IPS-15b (cell line): ENCODE data around the gene ALDH16A1.
A peak's percentile ranks its signal among the peaks of the same experiment; 100 is the strongest.
"Not testable (repeated sequence)": the region's sequence is repeated elsewhere in the genome, so short reads cannot be mapped to it uniquely, and the experiment has no call there.

Source experiments
- H3K27me3 ChIP-seq: one replicate; pipeline ENCODE4 v1.6.1; 2013; ENCODE audit warnings: low read length; ENCODE audit not compliant: control insufficient read depth, insufficient read depth
- H3K36me3 ChIP-seq: one replicate; pipeline ENCODE4 v1.6.1; 2013; ENCODE audit warnings: low read length; ENCODE audit not compliant: control insufficient read depth, insufficient read depth
- H3K4me1 ChIP-seq: one replicate; pipeline ENCODE4 v1.6.1; 2013; ENCODE audit warnings: mild to moderate bottlenecking, low read length; ENCODE audit not compliant: control insufficient read depth, insufficient read depth
- H3K4me3 ChIP-seq: one replicate; pipeline ENCODE4 v1.5.1; 2013; ENCODE audit warnings: low read depth, low read length
- H3K9ac ChIP-seq: one replicate; pipeline ENCODE4 v1.6.1; 2013; ENCODE audit warnings: low read depth, mild to moderate bottlenecking, low read length
- H3K9me3 ChIP-seq: one replicate; pipeline ENCODE4 v1.6.1; 2013; ENCODE audit warnings: mild to moderate bottlenecking, low read length; ENCODE audit not compliant: control insufficient read depth, insufficient read depth

ALDH16A1 gene

DNA sequence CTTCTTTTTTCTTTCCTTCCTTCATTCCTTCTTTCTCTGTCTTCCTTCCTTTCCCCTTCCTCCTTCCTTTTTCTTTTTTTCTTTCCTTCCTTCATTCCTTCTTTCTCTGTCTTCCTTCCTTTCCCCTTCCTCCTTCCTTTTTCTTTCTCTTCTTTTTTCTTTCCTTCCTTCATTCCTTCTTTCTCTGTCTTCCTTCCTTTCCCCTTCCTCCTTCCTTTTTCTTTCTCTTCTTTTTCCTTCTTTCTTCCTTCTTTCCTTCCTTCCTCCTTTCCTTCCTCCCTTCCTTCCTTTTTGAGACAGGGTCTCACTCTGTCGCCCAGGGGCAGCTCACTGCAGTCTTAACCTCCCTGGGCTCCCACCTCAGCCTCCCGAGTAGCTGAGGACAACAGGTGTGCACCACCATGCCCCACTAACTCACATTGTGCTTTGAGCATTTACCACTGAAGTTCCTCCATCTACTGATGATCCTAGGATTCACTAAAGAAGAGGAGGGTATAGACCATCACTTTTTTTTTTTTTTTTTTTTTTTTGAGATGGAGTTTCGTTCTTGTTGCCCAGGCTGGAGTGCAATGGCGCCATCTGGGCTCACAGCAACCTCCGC is 8.8 kb upstream of the ALDH16A1 start:
- H3K9me3 ChIP-seq = not testable (repeated sequence)

DNA sequence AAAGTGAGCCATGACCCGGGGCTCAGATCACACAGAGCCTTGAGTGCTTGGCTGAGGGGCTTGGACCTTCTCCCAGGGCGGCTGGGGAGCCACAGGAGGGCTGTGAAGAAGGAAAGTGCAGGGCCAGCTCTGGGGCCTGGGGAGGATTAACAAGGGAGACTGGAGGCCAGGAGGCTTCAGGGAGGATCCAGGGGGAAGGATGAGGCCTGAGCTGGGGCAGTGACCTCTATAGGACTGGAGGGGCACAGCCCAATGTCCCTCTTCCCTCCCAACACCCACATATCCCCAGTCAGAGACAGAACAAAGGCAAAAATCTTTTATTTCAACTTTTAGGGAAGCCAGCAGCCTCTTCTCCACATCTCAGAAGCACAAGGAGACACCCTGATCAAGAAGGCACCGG is 7.0 kb upstream of the ALDH16A1 start:
- peaks cover 20% of the 10 kb centered on the region for H3K36me3 ChIP-seq
- H3K4me3 ChIP-seq = no peak overlapping the region
- H3K9me3 ChIP-seq = no peaks in the 10 kb centered on the region
- peaks cover 8% of the 10 kb centered on the region for H3K4me1 ChIP-seq
- no peak overlapping the region for H3K9ac ChIP-seq
- peaks cover 4% of the 10 kb centered on the region for H3K27me3 ChIP-seq

More for the DNA sequence above, 8.8 kb upstream of the ALDH16A1 start:
- Histone ChIP-seq H3K27me3 (peaks cover 22% of the 10 kb centered on the region), H3K36me3 (peaks cover 10% of the 10 kb centered on the region)
- H3K4me1 ChIP-seq, H3K4me3 ChIP-seq, H3K9ac ChIP-seq: not testable (repeated sequence)

DNA sequence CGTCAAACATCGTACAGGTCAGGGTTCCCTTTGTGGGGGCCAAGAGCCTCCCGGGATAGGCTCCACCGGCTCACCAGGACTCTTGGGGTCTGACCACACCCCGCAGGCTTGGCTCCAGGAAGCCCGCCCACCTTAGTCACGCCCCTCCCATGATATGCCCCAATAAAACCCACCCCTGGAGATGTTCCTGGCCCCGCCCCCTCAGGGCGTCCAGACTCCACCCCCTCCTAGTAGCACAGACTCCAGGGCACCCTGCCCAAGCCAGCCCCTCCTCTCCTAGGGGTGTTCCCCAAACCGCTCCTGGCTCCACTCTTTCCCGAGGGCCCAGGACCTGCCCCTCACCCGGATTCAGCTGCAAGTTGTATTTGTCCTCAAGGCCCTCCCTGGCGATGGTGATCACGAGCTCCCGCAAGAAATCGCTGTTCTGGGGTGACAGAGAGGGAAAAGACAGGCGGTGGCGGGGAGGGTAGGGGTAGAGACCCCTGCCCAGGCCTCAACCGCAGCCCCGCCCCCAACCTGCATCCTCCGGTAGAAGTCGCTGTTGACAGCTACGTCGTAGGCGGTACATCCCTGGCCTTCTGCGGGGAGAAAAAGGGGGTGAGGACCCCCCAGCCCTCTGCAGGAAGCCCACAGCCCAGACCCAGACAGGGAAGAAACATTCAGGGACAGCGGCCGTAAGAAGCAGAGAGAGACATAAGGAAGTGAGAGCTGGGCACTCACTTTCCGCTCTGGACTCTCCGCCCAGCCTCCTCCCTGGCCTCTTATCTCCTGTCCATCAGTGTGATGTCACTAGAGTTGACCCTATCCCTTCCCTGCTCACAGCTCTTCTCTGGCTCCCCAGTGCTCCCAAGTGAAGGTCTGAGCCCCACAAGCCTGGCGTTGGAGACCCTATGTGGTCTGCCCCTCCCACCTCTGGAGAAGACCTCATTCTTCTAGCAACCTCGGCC is 5.3 kb upstream of the ALDH16A1 start:
- Histone ChIP-seq H3K4me1 (peaks cover 8% of the 10 kb centered on the region), H3K9ac (no peak overlapping the region), H3K4me3 (peak overlapping the region; percentile 13)

DNA sequence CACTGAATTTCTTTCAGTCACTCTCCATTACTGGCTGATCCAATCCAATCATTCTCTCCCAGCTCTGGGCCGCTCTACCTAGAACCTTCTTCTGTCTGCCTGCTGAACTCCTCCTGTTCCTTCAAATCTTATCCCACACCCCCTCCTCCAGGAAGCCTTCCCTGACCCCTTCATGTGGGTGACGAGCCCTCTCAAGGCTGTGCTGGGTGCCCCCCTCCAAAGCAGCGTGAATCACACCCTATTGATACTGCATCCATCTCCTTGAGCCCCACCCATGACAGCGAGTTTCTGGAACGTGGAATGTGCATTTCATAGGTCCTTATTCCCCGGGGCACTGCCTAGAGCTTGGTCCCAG is 4.6 kb upstream of the ALDH16A1 start:
- Histone ChIP-seq H3K9ac (no peak overlapping the region), H3K36me3 (peaks cover 20% of the 10 kb centered on the region), H3K4me1 (peaks cover 8% of the 10 kb centered on the region), H3K4me3 (no peak overlapping the region), H3K9me3 (no peaks in the 10 kb centered on the region), H3K27me3 (no peaks in the 10 kb centered on the region)

More for the DNA sequence above, 5.3 kb upstream of the ALDH16A1 start:
- no peaks in the 10 kb centered on the region for H3K9me3 ChIP-seq
- H3K36me3 ChIP-seq = peaks cover 20% of the 10 kb centered on the region
- H3K27me3 ChIP-seq = no peaks in the 10 kb centered on the region

DNA sequence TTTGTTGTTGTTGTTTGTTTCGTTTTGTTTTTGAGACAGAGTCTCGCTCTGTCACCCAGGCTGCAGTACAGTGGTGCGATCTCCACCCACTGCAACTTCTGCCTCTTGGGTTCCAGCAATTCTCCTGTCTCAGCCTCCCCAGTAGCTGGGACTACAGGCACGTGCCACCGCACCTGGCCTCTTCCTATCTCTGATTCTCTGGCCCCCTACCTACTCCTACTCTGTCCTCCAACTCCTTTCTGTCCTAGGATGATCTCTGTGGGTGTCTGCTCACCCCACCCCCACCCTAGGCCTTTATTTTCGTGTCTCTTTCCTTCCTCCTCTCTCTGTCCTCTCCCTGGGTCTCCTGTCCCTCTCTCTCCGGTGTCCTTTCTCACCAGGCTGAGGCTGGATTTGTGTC is 2.6 kb upstream of the ALDH16A1 start:
- H3K9me3 ChIP-seq = no peaks in the 10 kb centered on the region
- no peaks in the 10 kb centered on the region for H3K27me3 ChIP-seq
- H3K4me1 ChIP-seq = peaks cover 8% of the 10 kb centered on the region
- H3K9ac ChIP-seq = no peak overlapping the region
- H3K36me3 ChIP-seq = peaks cover 20% of the 10 kb centered on the region
- peak overlapping the region; percentile 84 for H3K4me3 ChIP-seq

DNA sequence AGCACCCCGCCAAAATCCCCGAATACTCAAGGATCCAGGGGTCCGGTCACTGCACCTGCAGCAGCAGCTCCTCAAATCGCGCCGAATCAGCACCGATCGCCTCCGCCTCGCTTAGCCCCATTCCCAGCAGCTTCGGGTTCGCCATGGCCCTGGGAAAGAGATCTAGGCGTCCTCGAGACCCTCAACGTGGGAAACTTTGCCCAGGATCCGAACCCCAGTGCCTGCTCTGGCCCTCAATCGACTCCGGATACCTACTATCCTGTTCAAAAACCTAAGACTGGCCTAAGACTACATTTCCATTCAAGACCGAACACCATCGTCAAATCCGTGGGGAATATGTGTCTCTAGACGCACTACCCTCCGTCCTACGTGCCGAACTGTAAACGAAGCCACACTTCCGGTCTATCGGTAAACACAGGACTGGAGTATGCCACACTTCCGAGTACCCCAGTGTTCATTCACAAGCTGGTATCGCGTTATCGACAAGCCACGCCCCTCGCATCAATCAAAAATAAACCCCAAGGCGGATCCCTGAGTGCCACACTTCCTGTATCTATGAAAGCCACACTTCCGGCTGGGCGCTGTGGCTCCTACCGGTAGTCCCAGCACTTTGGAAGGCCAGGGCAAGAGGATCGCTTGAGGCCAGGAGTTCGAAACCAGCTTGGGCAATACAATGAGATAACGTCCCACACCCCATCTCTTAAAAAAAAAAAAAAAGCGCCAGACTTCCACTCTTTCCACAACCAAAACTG is 1.4 kb upstream of the ALDH16A1 start, which contains the start of gene PIH1D1:
Gene PIH1D1, minus strand, starts transcription at position 385 of the 752 bp plus-strand sequence. Its CDS starts 240 bp downstream, at position 145.
- Histone ChIP-seq H3K9ac (peak within 1 kb of the TSS; percentile 77), H3K4me1 (peaks cover 8% of the 10 kb centered on the region), H3K36me3 (peaks cover 17% of the 10 kb centered on the region), H3K4me3 (peak within 1 kb of the TSS; percentile 96), H3K9me3 (no peaks in the 10 kb centered on the region), H3K27me3 (no peaks in the 10 kb centered on the region)

DNA sequence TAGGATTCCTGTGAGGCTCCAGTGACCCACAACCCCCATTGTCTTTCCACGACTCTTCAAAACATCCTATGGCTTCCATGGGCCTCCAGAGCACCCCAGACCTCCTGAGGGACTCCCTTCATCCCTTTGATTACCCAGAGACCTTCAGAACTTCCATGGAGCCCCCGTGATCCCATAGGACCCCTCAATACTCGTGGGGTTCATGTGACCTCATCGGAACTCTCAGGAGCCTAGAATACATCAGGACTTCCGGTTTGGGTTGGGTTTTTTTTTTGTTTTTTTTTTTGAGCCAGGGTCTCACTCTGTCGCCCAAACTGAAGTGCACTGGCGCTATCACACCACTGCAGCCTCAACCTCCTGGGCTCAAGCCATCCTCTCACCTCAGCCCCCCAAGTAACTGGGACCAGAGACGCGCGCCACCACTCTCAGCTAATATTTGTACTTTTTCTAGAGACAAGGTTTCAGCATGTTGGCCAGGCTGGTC is 774 bp downstream of the ALDH16A1 start:
- H3K27me3 ChIP-seq = no peaks in the 10 kb centered on the region
- peaks cover 11% of the 10 kb centered on the region for H3K36me3 ChIP-seq
- H3K9ac ChIP-seq = peak overlapping the region; percentile 100
- H3K4me3 ChIP-seq = peak overlapping the region; percentile 96
- H3K4me1 ChIP-seq = peaks cover 5% of the 10 kb centered on the region
- no peaks in the 10 kb centered on the region for H3K9me3 ChIP-seq

DNA sequence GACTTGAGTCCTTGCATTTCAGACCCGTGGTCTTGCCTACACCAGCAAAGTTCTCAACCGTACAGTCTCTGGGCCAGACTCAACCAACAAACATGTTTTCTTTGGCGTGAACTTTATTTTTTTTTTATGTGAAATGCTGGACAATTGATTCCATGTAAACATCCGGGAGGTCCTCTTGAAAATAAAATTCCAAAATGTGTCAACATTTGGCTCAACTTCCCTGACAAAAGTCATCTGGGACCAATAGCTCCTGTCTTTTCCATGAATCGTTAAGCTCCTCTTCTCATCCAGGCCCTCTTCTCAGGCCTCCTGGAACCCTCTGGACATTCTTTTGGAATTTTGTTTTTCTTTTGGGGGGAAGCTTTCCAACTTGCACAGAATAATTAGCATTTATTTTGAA is 2.7 kb downstream of the ALDH16A1 start:
- no peak overlapping the region for H3K4me3 ChIP-seq
- H3K4me1 ChIP-seq = no peaks in the 10 kb centered on the region
- no peak overlapping the region for H3K9ac ChIP-seq
- peaks cover 6% of the 10 kb centered on the region for H3K36me3 ChIP-seq
- no peaks in the 10 kb centered on the region for H3K9me3 ChIP-seq
- no peaks in the 10 kb centered on the region for H3K27me3 ChIP-seq

DNA sequence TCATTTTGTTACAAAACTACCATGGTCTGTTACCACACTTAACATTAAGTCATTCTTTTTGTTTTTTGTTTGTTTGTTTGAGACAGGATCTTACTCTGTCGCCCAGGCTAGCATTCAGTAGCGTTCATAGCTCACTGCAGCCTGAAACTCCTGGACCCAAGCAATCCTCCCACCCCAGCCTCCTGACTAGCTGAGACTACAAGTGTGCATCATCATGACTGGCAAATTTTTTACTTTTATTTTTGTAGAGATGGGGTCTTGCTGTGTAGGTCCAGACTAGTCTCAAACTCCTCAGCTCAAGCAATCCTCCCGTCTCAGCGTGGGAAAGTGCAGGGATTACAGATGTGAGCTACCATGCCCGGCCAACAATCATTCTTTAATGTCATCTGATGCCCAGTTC is 3.3 kb downstream of the ALDH16A1 start:
- H3K36me3 ChIP-seq = peaks cover 6% of the 10 kb centered on the region
- H3K4me1 ChIP-seq = no peaks in the 10 kb centered on the region
- no peaks in the 10 kb centered on the region for H3K9me3 ChIP-seq
- H3K4me3 ChIP-seq = no peak overlapping the region
- no peaks in the 10 kb centered on the region for H3K27me3 ChIP-seq
- no peak overlapping the region for H3K9ac ChIP-seq

DNA sequence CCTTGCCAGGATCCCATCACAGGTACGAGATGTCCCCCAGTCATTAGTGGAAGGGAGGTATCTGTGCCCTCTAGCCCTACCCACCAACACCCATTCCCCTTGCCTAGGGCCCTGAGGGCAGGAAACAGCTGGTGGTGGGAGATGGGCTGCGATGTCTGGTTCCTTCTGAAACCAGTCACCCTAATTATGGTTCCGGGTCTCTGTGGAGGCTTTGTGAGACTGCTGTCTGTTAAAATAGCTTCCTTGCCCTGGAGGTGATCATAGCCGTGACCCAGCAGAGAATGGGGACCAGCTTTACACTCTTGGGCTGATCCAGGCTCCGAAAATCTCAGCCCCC is 5.5 kb downstream of the ALDH16A1 start:
- Histone ChIP-seq H3K27me3 (no peaks in the 10 kb centered on the region), H3K36me3 (peaks cover 6% of the 10 kb centered on the region), H3K9ac (no peak overlapping the region), H3K9me3 (no peaks in the 10 kb centered on the region), H3K4me1 (no peaks in the 10 kb centered on the region), H3K4me3 (no peak overlapping the region)

DNA sequence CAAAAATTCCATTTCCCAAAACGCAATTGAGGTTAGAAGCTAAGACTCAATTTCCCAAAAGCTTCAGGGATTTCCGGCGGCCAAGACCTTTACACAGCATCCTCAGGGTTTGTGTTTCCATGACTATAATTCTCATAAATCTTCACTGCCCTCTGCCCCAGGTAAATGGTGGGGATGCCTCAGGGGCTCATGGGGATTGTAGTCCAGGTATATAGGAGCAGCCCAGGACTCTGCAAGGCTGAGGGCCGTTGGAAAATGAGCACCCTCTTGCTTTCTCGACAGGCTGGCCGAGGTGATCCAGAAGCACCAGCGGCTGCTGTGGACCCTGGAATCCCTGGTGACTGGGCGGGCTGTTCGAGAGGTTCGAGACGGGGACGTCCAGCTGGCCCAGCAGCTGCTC is 6.4 kb downstream of the ALDH16A1 start:
- no peaks in the 10 kb centered on the region for H3K4me1 ChIP-seq
- no peak overlapping the region for H3K9ac ChIP-seq
- H3K27me3 ChIP-seq = no peaks in the 10 kb centered on the region
- H3K4me3 ChIP-seq = no peak overlapping the region
- no peaks in the 10 kb centered on the region for H3K9me3 ChIP-seq
- H3K36me3 ChIP-seq = peaks cover 11% of the 10 kb centered on the region
